Keratinocyte (primary cell): ENCODE data around the gene ABO. TPM values are rescaled to one million over a fixed set of nuclear protein-coding genes. Genes with fewer than 3 reads are reported as not detected.

Experiments used
- DNase-seq: peaks from one replicate; pipeline ENCODE4 v3.0.0-alpha.2; 2011; ENCODE audit warnings: low read depth, missing footprints, low spot score
- FAIRE-seq: peaks from 2 replicates; lab custom pipeline; 2011; peaks lifted over from hg19 to GRCh38; lab: Jason Lieb, UNC
- H2AFZ ChIP-seq: 2 replicates; pipeline ENCODE4 v1.6.0; 2012; ENCODE audit warnings: low read length, control low read depth, inconsistent platforms; ENCODE audit not compliant: control insufficient read depth
- H3K27ac ChIP-seq: 2 replicates; pipeline ENCODE4 v1.5.1; 2011; ENCODE audit warnings: low read length; ENCODE audit not compliant: control insufficient read depth, insufficient read depth
- H3K27me3 ChIP-seq: 3 replicates; pipeline ENCODE4 v1.6.0; 2011; ENCODE audit warnings: low read length; ENCODE audit not compliant: control insufficient read depth, insufficient read depth; ENCODE audit errors: extremely low read depth
- H3K36me3 ChIP-seq, 2 experiments: 2 replicates in 1 of 2; 3 replicates in 1 of 2; pipeline ENCODE4 v1.5.1; 2011; ENCODE audit warnings: low read length in 2 of 2, mild to moderate bottlenecking in 1 of 2; ENCODE audit not compliant: control insufficient read depth in 2 of 2, insufficient read depth in 2 of 2; ENCODE audit errors: extremely low read depth in 1 of 2
- H3K4me1 ChIP-seq: 3 replicates; pipeline ENCODE4 v1.5.1; 2011; ENCODE audit warnings: low read length; ENCODE audit not compliant: control insufficient read depth, insufficient read depth; ENCODE audit errors: extremely low read depth
- H3K4me2 ChIP-seq: 3 replicates; pipeline ENCODE4 v1.6.0; 2011; ENCODE audit warnings: low read depth, low read length; ENCODE audit not compliant: control insufficient read depth, insufficient read depth; ENCODE audit errors: extremely low read depth
- H3K4me3 ChIP-seq, 3 experiments: fragments of 200-600 bp in 1 of 3; sonication (generic) in 1 of 3; 2 replicates in 2 of 3; 3 replicates in 1 of 3; pipeline ENCODE4 v1.5.1; 2011 to 2016; ENCODE audit warnings: low read length in 3 of 3, mild to moderate bottlenecking in 3 of 3, control low read depth in 2 of 3, inconsistent platforms in 1 of 3, low read depth in 1 of 3, mixed read lengths in 1 of 3, mixed run types in 1 of 3, moderate library complexity in 1 of 3; ENCODE audit not compliant: control insufficient read depth in 2 of 3, insufficient read depth in 2 of 3; ENCODE audit errors: extremely low read depth in 1 of 3
- H3K79me2 ChIP-seq: 2 replicates; pipeline ENCODE4 v1.6.0; 2012; ENCODE audit warnings: low read length; ENCODE audit not compliant: control insufficient read depth, insufficient read depth
- H3K9ac ChIP-seq: 3 replicates; pipeline ENCODE4 v1.6.0; 2011; ENCODE audit warnings: low read length; ENCODE audit not compliant: control insufficient read depth, insufficient read depth; ENCODE audit errors: extremely low read depth
- H3K9me1 ChIP-seq: 3 replicates; pipeline ENCODE4 v1.6.0; 2011; ENCODE audit warnings: low read length; ENCODE audit not compliant: control insufficient read depth, insufficient read depth; ENCODE audit errors: extremely low read depth
- H3K9me3 ChIP-seq: 2 replicates; pipeline ENCODE4 v1.5.1; 2012; ENCODE audit warnings: low read depth, low read length; ENCODE audit not compliant: control insufficient read depth
- H4K20me1 ChIP-seq: 3 replicates; pipeline ENCODE4 v1.6.0; 2011; ENCODE audit warnings: low read length; ENCODE audit not compliant: control insufficient read depth, insufficient read depth; ENCODE audit errors: extremely low read depth
- CTCF ChIP-seq, 3 experiments: IDR thresholded peaks in 1 of 3; conservative IDR thresholded peaks in 1 of 3; optimal IDR thresholded peaks in 1 of 3; 2 replicates in 2 of 3; 3 replicates in 1 of 3; pipeline versions ENCODE3 to v1.5.1; 2011; ENCODE audit warnings: low read length in 3 of 3, mild to moderate bottlenecking in 3 of 3, moderate library complexity in 2 of 3, control low read depth in 1 of 3, inconsistent platforms in 1 of 3; ENCODE audit not compliant: insufficient read depth in 2 of 3; ENCODE audit errors: extremely low read depth in 1 of 3
- EZH2 ChIP-seq: IDR thresholded peaks from one replicate; pipeline ENCODE4 v1.6.1; 2012; ENCODE audit warnings: inconsistent platforms, mild to moderate bottlenecking, low read length, moderate library complexity
- dilution Hi-C: fragments of 300-500 bp; cut with MboI; formaldehyde crosslinking; loops from one replicate; pipeline ENCODE4 v1.7.0; 2020; ENCODE audit warnings: low sequenced_read_pairs; ENCODE audit not compliant: extremely low pct_ligation_motif_present
- polyA plus RNA-seq, 5 experiments: library from polyadenylated mRNA; depleted of rRNA in 3 of 5; stranded (reverse) in 3 of 5; stranded (forward) in 1 of 5; unstranded in 1 of 5; fragments of >200 nt; gene quantifications; 1 replicate in 1 of 5; 2 replicates in 3 of 5; 3 replicates in 1 of 5; pipeline versions ENCODE4 v1.2.1 to v1.2.3, GENCODE V29; 2011 to 2012; ENCODE audit warnings: missing spikeins in 2 of 5, low read depth in 1 of 5, low replicate concordance in 1 of 5

ABO gene
- polyA plus RNA-seq, 1 donor (not counting 4 experiments of a cell fraction or from before 2014, with no cell fraction given) = not detected

- Histone ChIP-seq H3K9me1 (no peaks in the 10 kb centered on the region), H3K4me2 (no peak overlapping the region), H2AFZ (no peak overlapping the region), H3K9ac (no peak overlapping the region), H3K79me2 (no peaks in the 10 kb centered on the region), H3K27ac (no peak overlapping the region), H3K4me1 (no peaks in the 10 kb centered on the region), H3K4me3 (no peak overlapping the region), H3K36me3 (no peaks in the 10 kb centered on the region), H3K9me3 (no peaks in the 10 kb centered on the region), H4K20me1 (no peaks in the 10 kb centered on the region), H3K27me3 (peaks cover 57% of the 10 kb centered on the region)
- dilution Hi-C loops = no loop called here
- TF ChIP-seq EZH2 = no peak
- FAIRE-seq (no peak), DNase-seq (no peak)
Observed at GRCh38 chr9:133276923-133277322, 1.9 kb upstream of the ABO start.

DNA sequence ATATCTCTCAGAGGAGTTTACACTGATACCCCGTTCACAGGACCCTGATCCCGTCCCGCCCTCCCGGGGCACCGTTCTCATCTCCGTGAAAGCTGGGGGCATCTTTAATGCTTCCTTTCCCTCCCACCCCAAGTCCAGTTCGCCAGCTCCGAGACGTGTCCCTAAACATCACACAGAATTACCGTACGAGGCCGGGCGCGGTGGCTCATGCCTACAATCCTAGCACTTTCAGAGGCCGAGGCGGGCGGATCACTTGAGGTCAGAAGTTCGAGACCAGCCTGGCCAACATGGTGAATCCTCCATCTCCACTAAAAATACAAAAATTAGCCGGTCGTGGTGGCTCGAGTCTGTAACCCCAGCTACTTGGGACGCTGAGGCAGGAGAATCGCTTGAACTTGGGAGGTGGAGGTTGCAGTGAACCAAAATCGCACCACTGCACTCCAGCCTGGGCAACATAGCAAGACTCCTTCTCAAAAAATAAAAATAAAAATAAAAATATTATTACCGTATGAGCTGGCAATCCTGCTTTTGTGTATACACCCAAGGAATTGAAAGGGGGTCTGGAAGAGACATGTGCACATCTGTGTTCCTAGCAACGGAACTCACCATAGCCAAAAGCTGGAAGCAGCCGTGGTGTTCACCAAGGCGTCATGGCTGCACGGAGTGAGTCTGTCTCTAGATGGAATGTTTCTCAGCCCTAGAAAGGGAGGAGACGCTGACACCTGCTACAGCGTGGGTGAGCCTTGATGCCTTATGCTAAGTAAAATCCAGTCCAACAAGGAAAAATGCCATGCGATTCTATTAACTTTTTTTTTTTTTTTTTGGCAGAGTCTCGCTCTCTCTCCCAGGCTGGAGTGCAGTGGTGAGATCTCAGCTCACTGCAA lies 1.2 kb upstream of the ABO start:
- no peak for DNase-seq

More for the DNA sequence above, 1.2 kb upstream of the ABO start:
- Histone ChIP-seq H3K4me1 (no peaks in the 10 kb centered on the region), H3K27ac (no peak overlapping the region), H3K9me1 (no peaks in the 10 kb centered on the region), H3K4me2 (no peak overlapping the region), H3K27me3 (peaks cover 55% of the 10 kb centered on the region), H3K79me2 (no peaks in the 10 kb centered on the region), H4K20me1 (no peaks in the 10 kb centered on the region), H3K9ac (no peak overlapping the region), H2AFZ (no peak overlapping the region), H3K36me3 (no peaks in the 10 kb centered on the region), H3K4me3 (no peak overlapping the region), H3K9me3 (no peaks in the 10 kb centered on the region)
- no peak for FAIRE-seq
- no peak for TF ChIP-seq CTCF (optimal IDR thresholded peaks at IDR 0.05 in 1 of 3, IDR thresholded peaks at IDR 0.05 in 1 of 3, conservative IDR thresholded peaks at IDR 0.05 in 1 of 3; ENCODE audit: extremely low read depth in 1 of 3, insufficient read depth in 2 of 3, low read length in 3 of 3)
- no peak for TF ChIP-seq EZH2
- dilution Hi-C loops = no loop called here
